CD4-positive, alpha-beta T cell treated with Interleukin-4 for 1 hour (primary cell): Measurements from ENCODE around the gene APBA2.

ENCODE experiments used
- DNase-seq, 2 donors: peaks; one replicate each; pipeline ENCODE4 v3.0.0-alpha.2; 2020 to 2022

The APBA2 gene

DNA sequence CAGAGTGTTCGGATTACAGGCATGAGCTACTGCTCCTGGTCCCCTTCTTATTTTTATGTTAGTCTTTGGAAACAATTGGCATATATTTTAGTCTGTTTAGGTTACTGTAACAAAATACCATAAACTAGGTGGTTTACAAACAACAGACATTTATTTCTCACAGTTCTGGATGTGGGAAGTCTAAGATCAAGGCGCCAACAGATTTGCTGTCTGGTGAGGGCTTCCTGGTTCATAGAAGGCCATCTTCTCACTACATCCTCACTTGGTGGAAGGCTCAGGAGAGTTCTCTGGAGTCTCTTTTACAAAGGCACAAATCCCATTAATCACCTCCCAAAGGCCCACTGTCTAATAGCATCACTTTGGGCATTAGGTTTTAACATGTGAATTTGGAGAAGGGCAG lies 101.0 kb downstream of the APBA2 start:
- no peak for DNase-seq

DNA sequence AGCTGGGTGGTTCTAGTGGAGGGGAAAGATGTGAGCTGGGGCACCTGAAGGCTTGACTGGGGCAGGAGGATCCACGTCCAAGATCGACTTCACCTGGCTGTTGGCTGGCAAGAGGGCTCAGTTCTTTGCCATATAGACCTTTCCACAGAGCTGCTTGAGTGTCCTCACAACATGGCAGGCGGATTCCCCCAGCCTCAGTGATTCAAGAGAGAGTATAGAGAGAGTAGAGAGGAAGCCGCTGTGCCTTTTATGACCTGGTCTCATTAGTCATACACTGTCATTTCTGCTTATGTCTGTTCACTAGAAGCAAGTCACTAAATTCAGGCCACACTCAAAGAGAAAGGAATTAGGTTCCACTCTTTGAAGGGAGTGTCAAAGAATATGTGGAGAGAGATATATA lies 101.6 kb downstream of the APBA2 start:
- DNase-seq, result no peak

DNA sequence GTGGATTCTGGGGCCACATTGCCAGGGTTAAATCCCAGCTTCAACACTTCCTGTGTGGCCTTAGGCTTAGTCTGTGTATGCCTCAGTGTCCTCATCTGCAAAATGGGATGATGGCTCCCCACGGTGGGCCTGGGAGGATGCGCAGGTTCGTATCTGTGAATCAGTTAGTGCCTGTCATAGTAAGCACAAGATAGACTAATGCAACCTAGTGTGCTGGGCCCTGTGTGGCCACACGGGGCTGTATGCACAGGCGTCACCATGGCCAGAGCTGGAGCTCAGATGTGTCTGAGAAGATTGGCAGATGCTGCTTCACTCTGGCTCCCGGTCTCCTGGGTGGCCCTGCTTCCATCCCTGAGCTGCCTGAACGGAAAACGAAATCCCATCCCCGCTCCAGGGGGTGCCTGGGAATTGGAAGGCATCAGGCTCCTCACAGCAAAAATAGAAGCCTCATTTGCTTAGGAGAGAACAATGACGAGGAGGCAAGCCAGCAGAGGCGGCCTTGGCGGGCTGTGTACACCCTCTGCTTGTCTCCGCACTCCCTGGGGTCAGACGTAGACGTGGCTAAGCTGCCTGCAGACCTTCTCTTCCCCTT lies 103.6 kb downstream of the APBA2 start:
- DNase-seq, result no peak

DNA sequence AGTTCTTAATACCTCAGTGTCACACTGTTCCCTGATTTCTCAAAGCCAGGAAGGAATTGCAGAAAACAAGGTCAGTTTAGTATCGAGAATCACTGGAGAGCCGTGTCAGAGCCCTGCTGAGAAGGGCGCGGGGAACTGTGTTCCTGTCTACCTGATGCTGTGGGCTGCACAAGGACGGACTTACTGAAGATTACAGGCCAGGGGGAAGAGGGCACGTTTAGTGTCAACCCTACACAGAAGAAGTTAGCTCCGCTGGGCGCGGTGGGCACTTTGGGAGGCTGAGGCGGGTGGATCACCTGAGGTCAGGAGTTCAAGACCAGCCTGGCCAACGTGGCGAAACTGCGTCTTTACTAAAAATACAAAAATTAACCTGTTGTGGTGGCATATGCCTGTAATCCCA lies 104.1 kb downstream of the APBA2 start:
- no peak for DNase-seq

DNA sequence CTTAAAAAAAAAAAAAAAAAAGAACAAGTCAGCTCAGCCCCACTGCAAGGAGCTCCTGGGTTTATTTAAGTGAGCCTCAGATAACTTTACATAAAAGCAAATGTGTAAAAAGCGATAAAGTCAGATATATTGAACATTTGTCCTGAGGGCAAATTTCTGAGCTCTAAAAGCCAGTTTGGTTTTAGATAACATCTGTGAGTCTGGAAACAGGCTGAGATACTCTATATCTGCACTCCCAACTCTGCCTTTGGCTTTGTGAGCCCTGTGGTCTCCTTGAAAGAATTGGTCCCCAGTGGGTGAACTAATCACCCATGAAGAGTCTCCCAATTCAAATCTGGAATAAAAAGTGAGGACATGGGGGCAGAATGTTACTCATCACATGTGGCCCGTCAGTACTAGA lies 104.6 kb downstream of the APBA2 start:
- no peak for DNase-seq

DNA sequence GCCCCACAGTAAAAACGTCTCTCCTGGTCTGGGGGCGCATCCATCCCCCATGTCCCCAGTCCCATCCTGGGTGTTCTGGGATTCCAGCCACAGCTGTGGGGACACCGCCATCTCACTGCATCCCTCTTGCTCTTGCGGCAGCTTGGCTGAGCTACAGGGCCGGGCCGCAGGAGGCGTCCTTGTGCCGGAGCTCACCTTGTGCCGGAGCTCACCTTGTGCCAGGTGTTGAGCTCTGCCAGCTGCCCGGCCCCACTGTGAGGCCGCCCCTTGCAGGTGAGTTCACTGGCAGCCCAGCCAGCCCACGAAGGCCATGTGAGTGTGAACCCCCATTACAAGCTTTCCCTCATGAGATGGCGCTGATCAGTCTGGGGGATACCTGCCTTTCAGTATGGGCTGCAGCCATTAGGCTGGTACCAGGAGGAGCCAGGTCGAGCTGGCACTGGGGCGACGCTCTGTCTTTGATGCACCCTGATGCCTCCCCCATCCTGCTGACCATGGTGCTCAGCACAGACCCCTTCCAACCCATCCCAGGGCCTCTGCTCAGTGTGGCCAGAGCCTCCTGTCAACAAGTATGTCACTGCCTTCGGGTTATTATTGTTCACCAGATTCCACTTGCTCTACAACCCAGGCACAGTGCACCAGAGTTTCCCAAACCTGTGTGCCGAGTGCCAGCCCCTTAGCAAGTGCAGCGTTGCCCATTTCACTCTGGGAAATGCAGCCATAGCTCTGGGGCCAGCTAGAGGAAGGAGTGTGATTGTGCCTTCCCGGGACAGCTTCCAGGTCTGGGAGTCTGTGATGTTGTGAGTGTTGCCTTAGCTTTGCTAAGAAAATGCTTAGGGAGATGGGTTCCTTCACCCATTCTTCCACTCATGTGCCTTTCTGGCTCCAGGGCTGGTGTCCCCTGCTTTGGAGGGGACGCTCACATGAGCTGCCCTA lies 105.7 kb downstream of the APBA2 start:
- no peak for DNase-seq

DNA sequence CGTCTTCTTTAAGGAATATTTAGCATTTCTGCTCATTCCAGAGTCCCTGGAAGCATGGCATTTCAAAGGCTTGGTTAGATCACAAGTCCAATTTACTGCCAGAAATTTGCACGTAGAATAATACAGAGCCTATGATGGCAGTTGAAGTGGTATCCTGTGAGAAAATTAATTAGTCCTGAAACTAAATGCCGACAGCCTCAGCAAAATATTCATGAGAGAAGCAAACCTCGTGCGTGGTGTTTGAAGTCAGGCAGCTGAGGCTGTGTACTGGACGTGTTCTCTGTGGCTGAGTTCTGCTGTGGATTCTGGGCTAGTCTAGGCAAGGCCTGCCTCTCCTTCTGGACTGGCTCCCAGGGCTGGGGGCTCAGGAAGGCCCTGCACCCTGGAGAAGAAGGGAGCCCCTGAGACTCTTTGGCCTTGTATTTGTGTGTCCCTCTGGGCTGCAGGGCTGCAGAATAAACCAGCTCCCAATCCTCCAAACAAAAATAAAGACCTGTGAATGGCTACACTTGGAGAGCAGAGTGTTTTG lies 106.6 kb downstream of the APBA2 start:
- DNase-seq, result no peak

DNA sequence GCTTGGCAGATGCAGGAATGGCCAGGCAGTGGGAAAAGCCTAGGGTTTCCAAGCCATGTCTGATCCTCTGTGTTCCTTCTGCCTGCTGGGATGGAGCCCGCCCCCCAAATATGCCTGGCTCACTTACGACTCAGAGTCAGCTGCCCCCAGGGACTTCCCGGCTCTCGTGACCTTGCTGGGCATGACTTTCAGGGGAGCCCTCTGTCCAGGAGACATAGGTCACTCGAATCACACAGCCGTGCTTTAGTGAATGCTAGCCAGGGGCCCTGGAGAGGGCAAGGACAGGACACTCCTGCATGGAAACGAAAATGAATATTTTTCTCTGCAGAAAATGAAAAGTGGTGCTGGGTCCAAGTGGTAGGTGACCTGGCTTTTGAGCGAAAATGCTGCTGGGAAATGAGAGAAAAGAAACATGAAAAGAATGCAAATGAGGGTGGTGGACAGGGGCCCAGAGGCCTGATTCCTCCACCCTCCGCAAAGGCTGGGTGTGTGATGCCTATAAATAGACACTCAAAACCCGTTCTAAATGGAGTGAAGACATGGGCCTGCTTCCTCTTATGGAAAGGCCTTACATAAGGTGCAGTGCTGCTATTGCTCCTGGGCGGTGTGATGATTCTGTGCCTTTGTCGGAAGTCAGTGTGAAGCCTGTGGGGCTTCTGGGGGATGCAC lies 107.4 kb downstream of the APBA2 start:
- no peak for DNase-seq

DNA sequence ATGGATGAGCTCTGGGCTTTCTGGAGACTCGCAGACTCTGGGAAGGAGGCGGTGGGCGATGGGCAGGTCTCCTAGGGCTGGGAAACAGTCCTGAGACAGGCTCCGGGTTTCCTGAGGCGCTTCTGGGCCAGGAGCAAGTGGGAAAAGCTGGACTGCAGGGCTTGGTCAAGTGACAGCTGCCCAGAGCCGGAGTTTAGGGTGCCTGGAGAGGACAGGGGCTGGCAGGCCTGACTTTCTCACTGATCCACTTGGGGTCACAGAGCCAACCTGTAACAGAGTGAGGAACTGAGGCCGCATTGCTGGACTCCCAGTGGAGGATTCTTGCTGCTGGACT lies 107.9 kb downstream of the APBA2 start:
- no peak for DNase-seq

DNA sequence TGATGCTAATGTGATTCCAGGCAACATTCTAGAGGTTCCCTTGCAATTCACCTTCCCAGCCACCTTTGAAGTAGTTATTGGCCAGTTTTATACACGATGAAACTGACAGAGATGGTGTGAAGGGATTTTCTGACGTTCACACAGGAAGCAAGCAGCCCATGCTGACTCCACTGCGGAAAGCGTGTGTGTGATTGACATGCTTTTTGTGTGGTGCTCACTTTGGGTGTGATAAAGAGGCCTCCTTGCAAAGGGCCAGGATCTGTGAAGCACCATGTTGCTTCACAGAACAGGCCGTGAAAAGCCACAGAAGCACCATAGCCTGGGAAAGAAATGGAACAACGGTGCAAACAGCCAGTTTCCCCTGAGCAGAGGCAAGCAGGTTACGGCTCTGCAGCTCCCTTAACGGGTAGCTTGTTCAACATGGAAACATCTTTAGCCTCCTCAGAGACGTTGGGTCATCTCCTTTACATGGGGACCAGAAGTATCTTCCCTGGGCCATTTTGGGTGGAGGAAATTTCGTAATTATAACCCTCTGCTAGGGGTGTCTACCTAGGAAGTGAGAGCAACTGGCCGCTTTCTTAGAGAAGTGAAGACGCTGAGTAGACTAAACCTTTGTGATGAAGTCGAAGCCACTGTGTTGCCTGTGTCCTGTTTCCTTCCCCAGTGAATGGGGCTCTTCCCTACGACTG lies 108.5 kb downstream of the APBA2 start:
- peak; percentile 22 to 47 for DNase-seq

DNA sequence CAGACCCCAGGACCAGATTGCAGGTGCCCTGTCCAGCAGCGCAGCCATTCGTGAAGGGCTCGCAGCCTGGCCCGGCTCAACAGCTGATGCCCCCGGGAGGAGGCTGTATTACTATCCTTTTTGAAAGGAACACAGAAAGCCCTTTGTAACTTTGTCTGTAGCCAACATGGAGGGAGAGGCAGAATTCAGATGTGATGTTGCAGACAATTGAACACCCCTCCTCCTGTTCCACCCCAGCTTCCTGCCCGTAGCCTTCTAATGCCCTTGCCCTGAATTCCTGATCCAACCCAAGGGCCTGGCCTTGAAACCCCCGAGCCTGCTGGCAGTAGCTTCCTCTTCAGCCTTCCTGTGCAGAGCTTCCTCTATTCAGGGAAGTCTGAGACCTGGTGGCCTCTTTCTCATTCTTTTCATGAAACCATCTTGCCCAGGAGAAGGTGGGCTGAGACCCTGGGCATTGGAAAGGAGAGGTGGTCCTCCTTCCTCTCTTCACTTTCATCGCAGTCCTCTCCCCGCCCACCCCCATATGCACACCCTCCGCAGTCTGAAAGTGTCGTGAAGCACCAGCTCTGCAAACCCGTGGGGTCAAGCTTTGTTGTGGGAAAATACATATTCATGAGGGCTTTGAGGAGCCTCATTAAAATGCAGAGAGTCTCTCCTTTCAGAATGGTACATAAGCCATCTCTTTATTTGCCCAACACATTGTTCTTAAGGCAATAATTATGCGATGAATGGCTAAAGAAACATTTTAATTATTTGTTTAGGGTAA lies 109.2 kb downstream of the APBA2 start:
- DNase-seq, result no peak

DNA sequence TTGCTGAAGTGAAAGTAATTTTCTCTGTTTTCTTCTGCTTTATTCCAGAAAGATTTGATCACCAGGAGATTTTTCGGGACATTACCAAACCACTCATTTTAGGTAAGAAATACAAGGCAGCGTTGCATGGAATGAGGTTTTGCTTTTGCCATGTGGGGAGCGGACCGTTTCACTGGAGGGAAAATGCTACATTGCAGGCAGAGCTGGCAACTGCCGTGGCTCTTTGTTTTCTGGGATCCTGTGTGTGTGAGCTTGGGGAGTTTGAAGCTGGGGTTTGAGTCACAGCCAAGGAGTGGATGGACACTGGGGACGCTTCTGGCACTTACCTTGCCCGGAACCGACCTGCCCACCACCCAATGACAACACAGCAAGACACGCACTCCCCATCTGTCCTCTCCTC lies 109.9 kb downstream of the APBA2 start:
- no peak for DNase-seq

DNA sequence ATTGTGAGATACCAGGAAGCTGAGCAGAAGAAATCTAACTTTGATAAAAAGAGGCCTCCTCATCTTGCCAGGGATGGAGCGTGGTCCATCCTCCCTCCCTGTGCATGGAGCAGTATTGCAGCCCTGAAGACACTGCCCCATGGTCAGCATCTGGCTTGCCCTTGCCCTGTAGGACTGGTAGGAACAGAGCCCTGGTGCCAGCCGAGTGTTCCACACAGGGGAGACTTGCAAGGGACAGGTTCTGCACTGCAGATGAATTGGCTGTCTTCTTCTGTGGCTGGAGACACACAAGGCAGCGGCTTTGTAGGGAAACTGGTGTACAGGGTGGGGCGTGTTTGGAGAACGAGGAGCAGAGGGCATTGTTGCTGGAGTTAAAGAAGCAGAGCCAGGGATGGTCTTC lies 110.5 kb downstream of the APBA2 start:
- DNase-seq, result no peak

DNA sequence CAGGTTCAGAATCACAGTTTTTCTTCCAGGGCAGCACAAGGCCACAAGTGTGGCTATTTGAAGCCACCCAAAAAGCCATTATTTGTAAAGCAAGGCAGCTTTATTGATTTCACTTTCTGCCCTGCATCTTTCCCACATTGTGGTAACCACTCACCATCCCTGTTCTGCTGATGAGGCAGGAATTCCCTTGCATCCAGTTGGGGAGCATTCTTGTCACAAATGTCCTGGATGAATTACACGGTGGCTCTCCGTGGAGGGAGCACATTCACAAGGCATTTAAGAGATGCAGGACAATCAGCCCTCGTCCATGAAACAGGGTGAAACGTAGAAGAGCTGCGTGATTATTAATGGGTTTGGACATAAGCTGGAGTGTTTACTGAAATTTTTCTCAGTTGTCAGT lies 111.2 kb downstream of the APBA2 start:
- DNase-seq, result no peak

DNA sequence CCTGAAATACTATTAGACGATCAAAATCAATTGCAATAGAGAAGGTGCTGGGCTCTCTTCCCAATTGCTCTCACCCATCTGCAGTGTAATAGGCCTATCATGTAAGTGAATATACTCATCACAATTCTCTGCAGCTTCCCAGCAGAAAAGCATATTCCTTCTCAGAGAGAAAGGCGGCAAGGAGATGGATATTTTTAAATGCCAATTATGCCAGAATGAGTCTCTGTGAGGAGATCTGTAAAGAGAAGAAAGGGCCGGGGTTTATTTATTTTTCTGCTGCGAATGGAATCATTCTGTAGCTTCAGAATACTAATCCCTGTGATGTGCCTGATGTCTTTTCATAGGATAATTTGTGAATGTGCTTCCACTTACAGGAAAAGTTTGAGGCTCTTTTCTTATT lies 112.0 kb downstream of the APBA2 start:
- no peak for DNase-seq

DNA sequence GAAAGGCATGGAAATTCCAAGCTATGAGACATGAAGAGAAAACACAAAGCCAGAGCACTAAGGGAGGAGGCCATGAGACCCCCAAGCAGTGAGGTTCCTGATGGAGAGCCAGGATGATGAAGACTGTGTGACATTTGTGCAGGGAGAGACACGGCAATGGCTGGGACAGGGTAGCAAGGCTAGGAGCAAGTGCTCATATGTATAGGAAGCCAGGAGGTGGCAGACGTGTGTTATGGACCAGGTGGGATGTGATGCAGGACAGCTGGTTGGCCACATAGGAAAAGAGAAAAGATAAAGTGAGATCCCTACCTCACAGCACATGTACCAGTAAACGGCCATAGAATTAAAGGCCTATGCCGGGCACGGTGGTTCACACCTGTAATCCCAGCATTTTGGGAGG lies 112.7 kb downstream of the APBA2 start:
- no peak for DNase-seq

DNA sequence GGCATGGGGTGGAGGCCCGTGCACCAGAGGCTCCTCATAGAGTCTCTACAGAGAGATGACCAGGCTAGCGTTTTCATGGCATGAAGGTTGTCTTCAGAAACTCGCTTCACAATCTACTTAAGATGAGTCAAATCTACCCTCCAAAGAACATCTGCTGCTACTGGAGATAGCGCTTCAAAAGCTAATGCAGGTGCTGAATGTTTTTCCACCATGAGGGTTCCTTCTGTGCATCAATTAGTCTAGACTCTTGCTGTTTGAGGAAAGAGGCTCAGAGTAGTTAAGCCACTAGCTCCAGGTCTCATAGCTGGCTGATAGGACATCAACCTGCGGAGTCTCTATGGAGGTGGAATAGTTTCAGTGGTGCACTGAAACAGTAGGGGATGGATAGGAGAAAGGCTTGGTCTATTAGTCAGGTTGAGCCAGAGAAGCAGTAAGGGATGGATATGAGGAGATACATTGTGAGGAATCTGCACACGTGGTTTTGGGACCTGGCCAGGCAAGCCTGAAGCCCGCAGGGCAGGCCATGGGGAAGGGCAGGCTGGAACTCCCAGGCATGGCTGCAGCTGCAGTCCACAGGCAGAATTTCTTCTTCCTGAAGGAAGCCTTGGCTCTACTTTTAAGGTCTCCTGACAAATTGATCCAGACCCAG lies 117.5 kb downstream of the APBA2 start:
- DNase-seq, result no peak

DNA sequence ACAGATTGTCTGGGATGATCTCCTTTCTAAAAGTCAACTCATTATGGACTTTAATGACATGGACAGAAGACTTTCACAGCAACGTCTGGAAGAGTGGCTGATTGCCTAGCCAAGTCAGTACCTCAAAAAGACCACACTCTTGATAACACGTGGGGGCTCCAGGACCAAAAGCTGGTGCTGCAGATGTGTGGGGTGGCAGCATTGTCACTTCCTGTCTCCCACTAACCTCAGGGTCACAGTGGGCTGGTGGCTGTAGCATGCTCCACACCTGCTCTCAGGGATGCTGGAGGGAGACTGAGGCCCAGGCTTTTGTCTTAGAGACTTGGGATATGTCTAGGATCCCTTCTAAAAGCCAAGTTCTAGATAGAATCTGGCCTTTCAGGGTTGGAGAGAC lies 118.1 kb downstream of the APBA2 start:
- DNase-seq, result no peak

DNA sequence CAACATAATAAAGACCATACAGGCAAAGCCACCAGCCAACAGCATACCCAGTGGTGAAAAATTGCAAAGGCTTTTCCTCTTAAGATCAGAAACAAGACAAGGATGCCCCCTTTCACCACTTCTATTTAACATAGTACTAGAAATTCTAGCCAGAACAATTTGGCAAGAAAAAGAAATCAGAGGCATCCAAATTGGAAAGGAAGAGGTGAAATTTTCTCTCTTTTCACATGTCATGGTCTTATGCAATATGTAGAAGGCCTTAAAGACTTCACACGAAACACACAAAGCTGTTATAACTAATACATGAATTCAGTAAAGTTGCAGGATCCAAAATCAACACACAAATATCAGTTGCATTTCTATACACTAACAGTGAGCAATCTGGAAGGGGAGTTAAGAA lies 120.2 kb downstream of the APBA2 start:
- no peak for DNase-seq

DNA sequence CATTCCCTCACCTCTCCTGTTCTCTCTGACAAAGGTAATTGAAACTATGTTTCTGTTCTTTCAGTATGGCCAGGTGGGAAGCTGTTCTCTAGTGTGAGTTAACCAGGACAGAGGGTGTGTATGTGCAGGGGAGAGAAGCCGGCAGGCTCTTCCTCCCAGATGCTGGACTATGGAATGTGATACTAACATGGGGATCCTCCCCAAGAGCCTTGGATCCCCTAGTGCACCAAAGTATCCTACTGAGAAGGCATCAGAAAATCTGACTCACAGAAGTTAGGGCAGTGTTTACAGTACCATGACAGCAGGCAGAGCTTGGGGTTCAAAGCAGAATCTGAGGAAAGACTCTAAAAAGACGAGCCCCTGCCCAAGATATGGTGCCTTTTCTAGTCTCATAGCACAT lies 123.1 kb downstream of the APBA2 start:
- DNase-seq, result no peak

DNA sequence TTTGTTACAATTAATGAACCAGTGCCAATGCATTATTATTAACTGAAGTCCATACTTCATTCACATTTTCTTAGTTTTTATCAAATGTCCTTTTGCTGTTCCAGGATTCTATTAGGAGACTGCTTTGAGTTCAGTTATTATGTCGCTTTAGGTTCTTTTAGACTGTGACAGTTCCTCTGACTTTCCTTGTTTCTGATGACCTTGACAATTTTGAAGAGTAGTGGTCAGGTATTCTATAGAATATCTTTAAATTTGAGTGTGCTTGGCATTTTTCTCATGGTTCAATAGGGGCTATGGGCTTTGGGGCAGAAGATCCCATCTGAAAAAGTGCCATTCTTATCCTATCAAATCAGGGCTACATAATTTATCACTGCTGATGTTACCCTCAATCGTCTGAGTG lies 126.3 kb downstream of the APBA2 start:
- no peak for DNase-seq

DNA sequence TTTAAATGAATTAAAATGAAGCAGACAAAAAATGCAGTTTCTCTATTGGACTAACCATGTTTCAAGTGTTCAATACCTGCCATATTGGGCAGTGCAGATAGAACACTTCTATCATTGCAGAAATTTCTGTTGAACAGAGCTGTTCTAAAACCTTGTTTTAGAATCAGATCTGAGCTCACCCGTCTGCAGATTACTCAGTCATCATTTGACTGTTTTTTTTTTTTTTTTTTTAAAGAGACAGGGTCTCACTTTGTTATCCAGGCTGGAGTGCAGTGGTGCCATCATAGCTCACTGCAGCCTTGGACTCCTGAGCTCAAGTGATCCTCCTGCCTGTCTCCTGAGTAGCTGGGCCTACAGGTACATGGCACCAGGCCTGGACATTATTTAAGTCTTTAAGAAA lies 128.7 kb downstream of the APBA2 start:
- DNase-seq, result no peak
